Measurements from ENCODE around the gene THSD4. TPM values are rescaled to one million over a fixed set of nuclear protein-coding genes. Genes with fewer than 3 reads are reported as not detected.
A peak's percentile ranks its signal among the peaks of the same experiment; 100 is the strongest.

THSD4 gene
- total and polyA plus RNA-seq, 2 of the 4 experiments (the other 2 are of a cell fraction), result 25.5 to 31.1 TPM

DNA sequence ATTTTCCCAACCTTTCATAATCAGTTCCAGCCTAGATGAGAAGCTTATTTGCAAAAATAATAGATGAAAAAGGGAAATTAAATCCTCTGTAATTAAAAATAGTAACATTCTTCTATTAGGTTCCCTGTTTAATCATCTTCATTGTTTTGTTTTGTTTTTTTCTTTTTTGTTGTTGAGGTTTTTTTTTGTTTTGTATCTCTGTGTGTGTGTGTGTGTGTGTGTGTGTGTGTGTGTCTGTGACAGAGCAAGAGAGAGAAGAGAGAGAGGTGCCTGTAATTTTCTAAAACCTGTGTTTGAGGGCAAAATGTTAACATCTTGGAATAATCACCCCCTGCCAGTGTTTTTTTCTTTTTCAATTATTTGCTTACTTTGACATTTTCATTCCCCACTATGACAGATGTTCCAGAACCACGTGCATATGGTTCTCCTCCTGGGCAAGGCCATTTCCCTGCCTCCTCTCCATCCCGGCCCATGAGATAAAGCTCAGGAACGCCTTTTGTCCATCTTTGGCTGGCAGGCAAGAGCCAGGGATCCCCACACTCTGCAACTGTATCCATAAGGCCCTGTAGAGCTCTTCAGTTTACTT is 573.3 kb downstream of the THSD4 start:
- H3K4me2 ChIP-seq (ENCODE audit: low read depth, low read length), result no peak overlapping the region
- H4K8ac ChIP-seq (ENCODE audit: low read depth in 2 of 2, low read length in 2 of 2), result no peak overlapping the region
- H4K20me1 ChIP-seq (ENCODE audit: insufficient read depth, low read length), result peaks cover 18% of the 10 kb centered on the region; the same call in 1 of the 2 replicates
- H3K36me3 ChIP-seq (ENCODE audit: control insufficient read depth, insufficient read depth, low read length), result no peaks in the 10 kb centered on the region
- H3K23ac ChIP-seq (ENCODE audit: low read depth, low read length), result no peak overlapping the region
- no peak overlapping the region for H2AK5ac ChIP-seq (ENCODE audit: low read depth, low read length)
- H2AK9ac ChIP-seq (replicated peaks; ENCODE audit: low read depth, low read length, poor library complexity), result no peak overlapping the region
- no peak overlapping the region for H4K5ac ChIP-seq (ENCODE audit: low read depth, low read length)
- no peak overlapping the region for H4K91ac ChIP-seq (ENCODE audit: insufficient read depth, low read depth, low read length)
- H3K27me3 ChIP-seq (ENCODE audit: control insufficient read depth, insufficient read depth, low read length), result no peaks in the 10 kb centered on the region
- no peak overlapping the region for H2BK5ac ChIP-seq (ENCODE audit: low read depth, low read length, poor library complexity, severe bottlenecking)
- peaks cover 4% of the 10 kb centered on the region; the same call in 1 of the 2 replicates for H3K9me3 ChIP-seq (ENCODE audit: control insufficient read depth, insufficient read depth, low read length)
- whole genome bisulfite sequencing, 2 experiments (ENCODE audit: extremely low coverage in 2 of 2, insufficient read length in 1 of 2), result no CpG with 5 or more reads among the region's 3 CpGs
- no peak overlapping the region for H3K27ac ChIP-seq (ENCODE audit: insufficient read depth, low read length)
- H3K79me1 ChIP-seq (ENCODE audit: low read depth in 1 of 2, low read length in 2 of 2), result peaks cover 0 to 9% of the 10 kb centered on the region in 2 experiments; a peak in 2 of 4 replicates
- no peak overlapping the region for H2BK15ac ChIP-seq (ENCODE audit: low read depth, low read length)
- dilution Hi-C loops (cut with HindIII; ENCODE audit: low sequenced_read_pairs, unreplicated experiment) (no loop called here), in situ Hi-C loops (cut with MboI; ENCODE audit: low sequenced_read_pairs) (no loop called here), intact Hi-C loops (cut with micrococcal nuclease) (no loop called here)
- no peak overlapping the region for H3K14ac ChIP-seq (replicated peaks; ENCODE audit: low read depth, low read length)
- CTCF ChIA-PET, result no interaction called here
- H3K9ac ChIP-seq (ENCODE audit: low read depth, low read length), result no peak overlapping the region
- TF ChIP-seq, protein P1, sequence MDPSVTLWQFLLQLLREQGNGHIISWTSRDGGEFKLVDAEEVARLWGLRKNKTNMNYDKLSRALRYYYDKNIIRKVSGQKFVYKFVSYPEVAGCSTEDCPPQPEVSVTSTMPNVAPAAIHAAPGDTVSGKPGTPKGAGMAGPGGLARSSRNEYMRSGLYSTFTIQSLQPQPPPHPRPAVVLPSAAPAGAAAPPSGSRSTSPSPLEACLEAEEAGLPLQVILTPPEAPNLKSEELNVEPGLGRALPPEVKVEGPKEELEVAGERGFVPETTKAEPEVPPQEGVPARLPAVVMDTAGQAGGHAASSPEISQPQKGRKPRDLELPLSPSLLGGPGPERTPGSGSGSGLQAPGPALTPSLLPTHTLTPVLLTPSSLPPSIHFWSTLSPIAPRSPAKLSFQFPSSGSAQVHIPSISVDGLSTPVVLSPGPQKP (IDR thresholded peaks at IDR 0.05; ENCODE audit: borderline replicate concordance, low read depth, low read length), result no peak
- TF ChIP-seq MAFK (IDR thresholded peaks at IDR 0.05; ENCODE audit: low read depth, low read length) (no peak), POLR2A (IDR thresholded peaks at IDR 0.05; ENCODE audit: low read depth, low read length) (no peak), SMC3 (IDR thresholded peaks at IDR 0.05; ENCODE audit: low read depth, low read length) (no peak), RCOR1 (IDR thresholded peaks at IDR 0.05; ENCODE audit: insufficient replicate concordance, low read length) (no peak), MAZ (IDR thresholded peaks at IDR 0.05; ENCODE audit: borderline replicate concordance, low read depth, low read length) (no peak), CHD1 (IDR thresholded peaks at IDR 0.05; ENCODE audit: low read depth, low read length) (no peak), RFX5 (IDR thresholded peaks at IDR 0.05; ENCODE audit: low read depth, low read length) (no peak), NFE2L2 (IDR thresholded peaks at IDR 0.05; ENCODE audit: low read depth, low read length) (no peak), BHLHE40 (IDR thresholded peaks at IDR 0.05; ENCODE audit: low read depth, low read length) (no peak), MXI1 (IDR thresholded peaks at IDR 0.05; ENCODE audit: borderline replicate concordance, low read depth, low read length) (no peak), RAD21 (IDR thresholded peaks at IDR 0.05; ENCODE audit: low read length) (no peak), FOS (IDR thresholded peaks at IDR 0.05; ENCODE audit: low read depth, low read length) (no peak), CEBPB (IDR thresholded peaks at IDR 0.05; ENCODE audit: low read depth, low read length) (no peak)
- TF ChIP-seq, protein P2, sequence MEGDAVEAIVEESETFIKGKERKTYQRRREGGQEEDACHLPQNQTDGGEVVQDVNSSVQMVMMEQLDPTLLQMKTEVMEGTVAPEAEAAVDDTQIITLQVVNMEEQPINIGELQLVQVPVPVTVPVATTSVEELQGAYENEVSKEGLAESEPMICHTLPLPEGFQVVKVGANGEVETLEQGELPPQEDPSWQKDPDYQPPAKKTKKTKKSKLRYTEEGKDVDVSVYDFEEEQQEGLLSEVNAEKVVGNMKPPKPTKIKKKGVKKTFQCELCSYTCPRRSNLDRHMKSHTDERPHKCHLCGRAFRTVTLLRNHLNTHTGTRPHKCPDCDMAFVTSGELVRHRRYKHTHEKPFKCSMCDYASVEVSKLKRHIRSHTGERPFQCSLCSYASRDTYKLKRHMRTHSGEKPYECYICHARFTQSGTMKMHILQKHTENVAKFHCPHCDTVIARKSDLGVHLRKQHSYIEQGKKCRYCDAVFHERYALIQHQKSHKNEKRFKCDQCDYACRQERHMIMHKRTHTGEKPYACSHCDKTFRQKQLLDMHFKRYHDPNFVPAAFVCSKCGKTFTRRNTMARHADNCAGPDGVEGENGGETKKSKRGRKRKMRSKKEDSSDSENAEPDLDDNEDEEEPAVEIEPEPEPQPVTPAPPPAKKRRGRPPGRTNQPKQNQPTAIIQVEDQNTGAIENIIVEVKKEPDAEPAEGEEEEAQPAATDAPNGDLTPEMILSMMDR (conservative IDR thresholded peaks at IDR 0.05; ENCODE audit: low read depth, low read length), result no peak
- TF ChIP-seq, protein P3, sequence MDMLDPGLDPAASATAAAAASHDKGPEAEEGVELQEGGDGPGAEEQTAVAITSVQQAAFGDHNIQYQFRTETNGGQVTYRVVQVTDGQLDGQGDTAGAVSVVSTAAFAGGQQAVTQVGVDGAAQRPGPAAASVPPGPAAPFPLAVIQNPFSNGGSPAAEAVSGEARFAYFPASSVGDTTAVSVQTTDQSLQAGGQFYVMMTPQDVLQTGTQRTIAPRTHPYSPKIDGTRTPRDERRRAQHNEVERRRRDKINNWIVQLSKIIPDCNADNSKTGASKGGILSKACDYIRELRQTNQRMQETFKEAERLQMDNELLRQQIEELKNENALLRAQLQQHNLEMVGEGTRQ (IDR thresholded peaks at IDR 0.05; ENCODE audit: low read depth, low read length), result no peak
- H3K4me1 ChIP-seq (ENCODE audit: control insufficient read depth, insufficient read depth, low read length), result peaks cover 18% of the 10 kb centered on the region
- no peak overlapping the region for H2AFZ ChIP-seq (replicated peaks; ENCODE audit: low read length, poor library complexity)
- no peak overlapping the region for H2BK120ac ChIP-seq (ENCODE audit: low read depth, low read length)
- POLR2A ChIA-PET (ENCODE audit: unreplicated experiment), result no interaction called here
- BruUV-seq (replicated peaks), result no TSS peak
- no peak overlapping the region for H2BK20ac ChIP-seq (ENCODE audit: low read depth, low read length)
- H3K56ac ChIP-seq (ENCODE audit: extremely low read depth, insufficient read depth, low read length), result no peak overlapping the region
- H3K18ac ChIP-seq (ENCODE audit: low read depth, low read length), result peak overlapping the region; percentile 36; the same call in 1 of the 2 replicates
- DNase-seq (no peak), ATAC-seq (ENCODE audit: low read depth) (no peak)
- H3K9me1 ChIP-seq (ENCODE audit: insufficient read depth, low read length), result peaks cover 22% of the 10 kb centered on the region
- H3K4me3 ChIP-seq (ENCODE audit: insufficient read depth, low read depth, low read length), result no peak overlapping the region
- H3K4ac ChIP-seq (ENCODE audit: low read depth, low read length), result no peak overlapping the region

Measured in IMR-90 (cell line).